Stimulated activated naive CD8-positive, alpha-beta T cell treated with anti-CD3 and anti-CD28 coated beads, Interleukin-15, Interleukin-2, amounts not matched to agents 100 ng/mL and 50 ng/mL, for 24 hours (primary cell): ENCODE results near the gene PDE6B.
"Not testable (repeated sequence)": the region's sequence is repeated elsewhere in the genome, so short reads cannot be mapped to it uniquely, and the experiment has no call there.

Source experiments
- H3K27ac Mint-ChIP-seq: one replicate; pipeline ENCODE4 v1.8.0; 2021; ENCODE audit warnings: mild to moderate bottlenecking, mixed read lengths
- H3K27me3 Mint-ChIP-seq: one replicate; pipeline ENCODE4 v1.8.0; 2021; ENCODE audit warnings: mixed read lengths
- H3K36me3 Mint-ChIP-seq: one replicate; pipeline ENCODE4 v1.8.0; 2021; ENCODE audit warnings: low read depth, mixed read lengths
- H3K4me1 Mint-ChIP-seq: one replicate; pipeline ENCODE4 v1.8.0; 2021; ENCODE audit warnings: low read depth, mixed read lengths
- H3K4me3 Mint-ChIP-seq: one replicate; pipeline ENCODE4 v1.8.0; 2021; ENCODE audit warnings: mild to moderate bottlenecking, mixed read lengths
- H3K9me3 Mint-ChIP-seq: one replicate; pipeline ENCODE4 v1.8.0; 2021; ENCODE audit warnings: mixed read lengths

Gene PDE6B

GRCh38 chr4:635066-635835 lies 9.9 kb downstream of the PDE6B start:
- not testable (repeated sequence) for H3K27me3 Mint-ChIP-seq, H3K27ac Mint-ChIP-seq, H3K4me1 Mint-ChIP-seq, H3K4me3 Mint-ChIP-seq, H3K36me3 Mint-ChIP-seq
- H3K9me3 Mint-ChIP-seq: peaks cover 17% of the 10 kb centered on the region

GRCh38 chr4:635851-636627 lies 10.7 kb downstream of the PDE6B start:
- no peaks in the 10 kb centered on the region for H3K4me1 Mint-ChIP-seq
- H3K9me3 Mint-ChIP-seq: peaks cover 14% of the 10 kb centered on the region
- no peak overlapping the region for H3K4me3 Mint-ChIP-seq
- no peaks in the 10 kb centered on the region for H3K36me3 Mint-ChIP-seq
- H3K27me3 Mint-ChIP-seq: peaks cover 6% of the 10 kb centered on the region
- no peak overlapping the region for H3K27ac Mint-ChIP-seq

GRCh38 chr4:636628-637159 lies 11.3 kb downstream of the PDE6B start:
- Mint-ChIP-seq H3K27me3 (peaks cover 6% of the 10 kb centered on the region), H3K27ac (no peak overlapping the region)

GRCh38 chr4:637536-638280 lies 12.3 kb downstream of the PDE6B start:
- H3K27me3 Mint-ChIP-seq: peaks cover 6% of the 10 kb centered on the region
- H3K27ac Mint-ChIP-seq: no peak overlapping the region
- H3K9me3 Mint-ChIP-seq: no peaks in the 10 kb centered on the region
- no peak overlapping the region for H3K4me3 Mint-ChIP-seq
- H3K36me3 Mint-ChIP-seq: no peaks in the 10 kb centered on the region
- no peaks in the 10 kb centered on the region for H3K4me1 Mint-ChIP-seq

More at GRCh38 chr4:636628-637159, 11.3 kb downstream of the PDE6B start:
- H3K9me3 Mint-ChIP-seq: peaks cover 8% of the 10 kb centered on the region
- H3K36me3 Mint-ChIP-seq: no peaks in the 10 kb centered on the region
- H3K4me1 Mint-ChIP-seq: no peaks in the 10 kb centered on the region
- H3K4me3 Mint-ChIP-seq: no peak overlapping the region

GRCh38 chr4:642366-642765 lies 17.0 kb downstream of the PDE6B start:
- not testable (repeated sequence) for H3K27ac Mint-ChIP-seq, H3K4me1 Mint-ChIP-seq, H3K9me3 Mint-ChIP-seq, H3K36me3 Mint-ChIP-seq, H3K4me3 Mint-ChIP-seq
- H3K27me3 Mint-ChIP-seq: peaks cover 23% of the 10 kb centered on the region

- H3K27ac Mint-ChIP-seq: peak overlapping the region; percentile 69
- H3K27me3 Mint-ChIP-seq: peaks cover 20% of the 10 kb centered on the region
- no peaks in the 10 kb centered on the region for H3K9me3 Mint-ChIP-seq
- peak overlapping the region; percentile 50 for H3K4me3 Mint-ChIP-seq
- H3K4me1 Mint-ChIP-seq: peaks cover 9% of the 10 kb centered on the region
- H3K36me3 Mint-ChIP-seq: no peaks in the 10 kb centered on the region
Measured at GRCh38 chr4:646460-646859, 21.1 kb downstream of the PDE6B start.

GRCh38 chr4:647481-647880 lies 22.1 kb downstream of the PDE6B start:
- Mint-ChIP-seq H3K9me3 (no peaks in the 10 kb centered on the region), H3K4me3 (no peak overlapping the region), H3K4me1 (peaks cover 9% of the 10 kb centered on the region), H3K36me3 (no peaks in the 10 kb centered on the region), H3K27me3 (peaks cover 26% of the 10 kb centered on the region), H3K27ac (no peak overlapping the region)

GRCh38 chr4:648579-649292 lies 23.4 kb downstream of the PDE6B start:
- Mint-ChIP-seq H3K27me3 (peaks cover 23% of the 10 kb centered on the region), H3K27ac (no peak overlapping the region), H3K4me3 (no peak overlapping the region), H3K36me3 (no peaks in the 10 kb centered on the region), H3K4me1 (peaks cover 9% of the 10 kb centered on the region), H3K9me3 (no peaks in the 10 kb centered on the region)

- peaks cover 23% of the 10 kb centered on the region for H3K27me3 Mint-ChIP-seq
- no peak overlapping the region for H3K4me3 Mint-ChIP-seq
- H3K36me3 Mint-ChIP-seq: no peaks in the 10 kb centered on the region
- no peaks in the 10 kb centered on the region for H3K9me3 Mint-ChIP-seq
- peaks cover 9% of the 10 kb centered on the region for H3K4me1 Mint-ChIP-seq
- H3K27ac Mint-ChIP-seq: no peak overlapping the region
Measured at GRCh38 chr4:649293-649625, 23.9 kb downstream of the PDE6B start.

- Mint-ChIP-seq H3K36me3 (no peaks in the 10 kb centered on the region), H3K27me3 (peaks cover 23% of the 10 kb centered on the region), H3K27ac (no peak overlapping the region), H3K9me3 (no peaks in the 10 kb centered on the region), H3K4me1 (peaks cover 9% of the 10 kb centered on the region), H3K4me3 (no peak overlapping the region)
Measured at GRCh38 chr4:649751-650310, 24.5 kb downstream of the PDE6B start.

- H3K36me3 Mint-ChIP-seq: no peaks in the 10 kb centered on the region
- H3K27me3 Mint-ChIP-seq: peaks cover 22% of the 10 kb centered on the region
- no peak overlapping the region for H3K27ac Mint-ChIP-seq
- peaks cover 9% of the 10 kb centered on the region for H3K4me1 Mint-ChIP-seq
- no peak overlapping the region for H3K4me3 Mint-ChIP-seq
- no peaks in the 10 kb centered on the region for H3K9me3 Mint-ChIP-seq
Measured at GRCh38 chr4:650461-650860, 25.1 kb downstream of the PDE6B start.

GRCh38 chr4:650951-651883 lies 25.8 kb downstream of the PDE6B start:
- Mint-ChIP-seq H3K4me1 (peaks cover 5% of the 10 kb centered on the region), H3K9me3 (no peaks in the 10 kb centered on the region), H3K36me3 (no peaks in the 10 kb centered on the region), H3K4me3 (no peak overlapping the region), H3K27ac (no peak overlapping the region), H3K27me3 (peaks cover 15% of the 10 kb centered on the region)

- H3K4me1 Mint-ChIP-seq: no peaks in the 10 kb centered on the region
- H3K27me3 Mint-ChIP-seq: peaks cover 10% of the 10 kb centered on the region
- no peak overlapping the region for H3K4me3 Mint-ChIP-seq
- H3K36me3 Mint-ChIP-seq: no peaks in the 10 kb centered on the region
- H3K9me3 Mint-ChIP-seq: no peaks in the 10 kb centered on the region
- H3K27ac Mint-ChIP-seq: no peak overlapping the region
Measured at GRCh38 chr4:651884-652642, 26.7 kb downstream of the PDE6B start.
